SK-N-MC (cell line): Measurements from ENCODE around the gene ST6GAL1.

Source experiments
- DNase-seq: peaks from one replicate; pipeline ENCODE4 v3.0.0-alpha.2; 2011; ENCODE audit warnings: low read depth, low spot score
- H3K27ac ChIP-seq: fragments of 200-600 bp; sonication (generic); 2 replicates; pipeline ENCODE4 v1.5.1; 2016; ENCODE audit warnings: mixed run types
- H3K36me3 ChIP-seq: fragments of 200-600 bp; sonication (generic); 2 replicates; pipeline ENCODE4 v1.6.1; 2017; ENCODE audit warnings: antibody characterized with exemption, low read length, mixed read lengths; ENCODE audit not compliant: insufficient read depth
- H3K4me3 ChIP-seq: fragments of 200-600 bp; sonication (generic); 2 replicates; pipeline ENCODE4 v1.5.1; 2016
- H3K9ac ChIP-seq: fragments of 200-600 bp; sonication (generic); 2 replicates; pipeline ENCODE4 v1.8.0; 2017; ENCODE audit warnings: mixed run types, mixed read lengths; ENCODE audit not compliant: insufficient read length
- H3K9me3 ChIP-seq: fragments of 200-600 bp; sonication (generic); 2 replicates; pipeline ENCODE4 v1.6.1; 2017; ENCODE audit warnings: low read depth, mild to moderate bottlenecking, antibody characterized with exemption, low read length, moderate library complexity, mixed read lengths
- EZH2 ChIP-seq: fragments of 200-600 bp; sonication (generic); IDR thresholded peaks from one replicate; pipeline ENCODE4 v1.6.1; 2017; ENCODE audit warnings: antibody characterized with exemption
- FOXP2 ChIP-seq: optimal IDR thresholded peaks from 2 replicates; pipeline ENCODE3; 2011; ENCODE audit warnings: mild to moderate bottlenecking, moderate library complexity; ENCODE audit not compliant: insufficient read depth; ENCODE audit errors: extremely low read length, control extremely low read depth
- POLR2AphosphoS5 ChIP-seq: IDR thresholded peaks from 2 replicates; pipeline ENCODE4 v1.6.1; 2012; ENCODE audit warnings: mild to moderate bottlenecking, low read depth, low read length, borderline replicate concordance

Gene ST6GAL1

DNA sequence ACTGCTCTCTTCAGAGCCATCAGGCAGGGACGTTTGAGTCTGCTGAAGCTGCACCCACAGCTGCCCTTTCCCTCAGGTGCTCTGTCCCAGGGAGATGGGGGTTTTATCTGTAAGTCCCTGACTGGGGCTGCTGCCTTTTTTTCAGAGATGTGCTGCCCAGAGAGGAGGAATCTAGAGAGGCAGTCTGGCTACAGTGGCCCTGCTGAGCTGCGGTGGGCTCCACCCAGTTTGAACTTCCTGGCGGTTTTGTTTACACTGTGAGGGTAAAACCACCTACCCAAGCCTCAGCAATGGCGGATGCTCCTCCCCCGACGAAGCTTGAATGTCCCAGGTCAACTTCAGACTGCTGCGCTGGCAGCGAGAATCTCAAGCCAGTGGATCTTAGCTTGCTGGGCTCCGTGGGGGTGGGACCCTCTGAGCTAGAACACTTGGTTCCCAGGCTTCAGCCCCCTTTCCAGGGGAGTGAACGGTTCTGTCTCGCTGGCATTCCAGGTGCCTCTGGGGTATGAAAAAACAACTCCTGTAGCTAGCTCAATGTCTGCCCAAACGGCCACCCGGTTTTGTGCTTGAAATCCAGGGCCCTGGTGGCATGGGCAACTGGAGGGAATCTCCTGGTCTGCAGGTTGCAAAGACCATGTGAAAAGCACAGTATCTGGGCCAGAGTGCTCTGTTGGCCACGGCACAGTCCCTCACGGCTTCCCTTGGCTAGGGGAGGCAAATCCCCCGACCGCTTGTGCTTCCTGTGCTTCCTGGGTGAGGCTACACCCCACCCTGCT, 21.1 kb upstream of the ST6GAL1 start:
- TF ChIP-seq EZH2 (no peak), POLR2AphosphoS5 (no peak), FOXP2 (no peak)
- H3K9ac ChIP-seq: no peak overlapping the region
- no peak for DNase-seq

DNA sequence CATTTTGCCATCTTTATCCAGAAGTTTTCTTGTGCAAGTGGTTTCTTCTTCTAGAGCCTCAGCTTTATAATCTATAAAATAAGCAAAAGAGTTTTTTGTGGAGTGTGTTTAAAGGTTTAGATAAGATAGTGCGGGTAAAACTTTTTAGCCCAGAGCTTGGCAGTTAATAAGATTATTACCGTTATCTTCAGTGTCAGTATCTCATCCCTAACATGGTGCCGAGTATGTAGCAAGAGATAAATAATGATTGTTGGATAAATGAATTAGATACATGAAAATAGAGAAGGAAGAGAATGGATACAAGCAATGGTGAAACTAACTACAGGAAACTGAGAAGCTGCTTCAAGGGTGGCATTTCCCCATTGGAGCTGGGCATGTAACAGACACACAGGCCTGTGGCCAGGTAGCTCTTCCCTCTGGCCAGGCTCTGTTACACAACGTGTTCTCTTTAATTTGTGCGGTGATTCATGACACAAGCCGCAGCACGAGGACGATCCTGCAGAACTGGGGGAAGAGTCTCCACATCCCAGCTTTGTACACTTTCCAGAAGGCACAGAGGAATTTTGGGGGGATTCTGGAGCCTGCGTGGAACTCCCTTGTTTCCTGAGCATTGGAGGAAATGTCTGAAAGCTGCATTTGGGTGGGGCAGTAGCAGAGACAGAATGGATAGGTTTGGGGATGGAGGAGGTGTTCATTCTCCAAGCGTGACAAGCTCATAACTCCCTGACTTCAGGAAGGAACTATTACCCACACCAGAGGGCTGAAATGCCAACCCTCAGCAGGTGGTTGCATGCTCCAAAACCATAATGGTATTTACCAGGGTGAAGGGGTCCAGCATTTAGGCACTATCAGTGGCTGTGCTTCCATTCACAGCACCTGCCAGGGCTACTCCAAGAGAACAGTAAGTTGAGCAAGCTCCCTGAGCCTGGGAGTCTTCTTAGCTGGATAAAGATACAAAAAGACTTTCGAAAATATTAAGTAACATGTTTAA, 14.2 kb upstream of the ST6GAL1 start:
- H3K9ac ChIP-seq: no peak overlapping the region
- no peaks in the 10 kb centered on the region for H3K9me3 ChIP-seq
- DNase-seq: no peak
- H3K4me3 ChIP-seq: no peak overlapping the region
- no peaks in the 10 kb centered on the region for H3K36me3 ChIP-seq
- no peak overlapping the region for H3K27ac ChIP-seq
- TF ChIP-seq EZH2 (no peak), FOXP2 (no peak), POLR2AphosphoS5 (no peak)

More for the DNA sequence above, 21.1 kb upstream of the ST6GAL1 start:
- Histone ChIP-seq H3K36me3 (no peaks in the 10 kb centered on the region), H3K4me3 (no peak overlapping the region), H3K27ac (no peak overlapping the region), H3K9me3 (no peaks in the 10 kb centered on the region)

DNA sequence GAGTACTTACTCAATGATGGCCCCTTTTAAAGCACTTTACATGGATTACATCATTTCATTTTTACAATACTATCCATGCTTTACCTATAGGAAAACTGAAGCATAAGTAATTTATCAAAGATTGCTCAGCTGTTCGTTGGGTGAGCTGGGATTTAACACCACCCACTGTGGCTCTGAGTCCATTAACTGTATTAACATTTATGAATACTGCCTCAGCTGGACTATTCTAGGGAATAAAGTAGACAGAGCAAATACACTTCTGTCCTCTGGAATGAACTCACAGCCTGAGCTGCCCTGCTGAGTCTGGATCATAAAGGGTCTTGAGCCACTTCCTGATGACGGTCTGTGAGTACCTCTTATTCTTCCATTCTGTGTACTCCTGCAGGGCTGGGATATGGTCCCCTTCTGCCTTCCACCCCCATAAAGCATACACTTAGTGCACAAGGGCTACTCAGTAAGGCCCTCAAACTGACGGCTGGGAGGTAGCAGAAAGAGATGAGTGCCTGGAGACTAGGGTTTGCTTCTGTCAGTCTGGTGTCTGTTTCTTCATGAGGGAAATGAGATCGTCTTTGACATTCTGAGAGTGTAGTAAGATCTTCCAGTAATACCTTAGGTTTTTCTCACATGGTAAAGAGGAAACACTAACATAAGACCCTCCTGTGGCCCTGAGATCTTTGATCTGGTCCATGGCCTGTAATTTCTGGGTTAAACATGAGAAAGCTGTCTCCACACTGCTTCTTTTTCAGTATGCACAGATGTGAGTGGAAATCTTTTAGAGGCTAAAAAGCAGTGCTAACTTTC, 12.6 kb upstream of the ST6GAL1 start:
- H3K9ac ChIP-seq: no peak overlapping the region
- DNase-seq: no peak
- no peaks in the 10 kb centered on the region for H3K36me3 ChIP-seq
- no peak overlapping the region for H3K4me3 ChIP-seq
- H3K9me3 ChIP-seq: no peaks in the 10 kb centered on the region
- H3K27ac ChIP-seq: no peak overlapping the region
- TF ChIP-seq FOXP2 (no peak), POLR2AphosphoS5 (no peak), EZH2 (no peak)

DNA sequence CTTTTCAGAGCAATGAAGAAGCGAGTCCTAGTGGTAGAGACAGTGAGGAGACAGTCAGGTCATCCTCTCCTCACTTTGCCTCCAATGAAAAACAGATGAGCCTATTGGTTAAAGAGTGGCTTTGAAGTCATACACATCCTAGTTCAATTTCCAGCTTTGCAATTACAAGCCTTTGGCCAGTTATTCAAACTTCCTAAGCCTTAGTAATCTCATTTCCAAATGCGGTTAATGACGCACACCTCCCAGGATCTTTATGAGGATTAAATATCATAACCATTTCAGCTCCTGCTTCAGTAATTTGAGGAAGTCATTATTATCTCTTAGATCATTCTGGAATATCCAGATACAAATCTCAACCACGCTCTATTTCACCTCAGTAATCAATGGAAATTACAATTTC, 10.0 kb upstream of the ST6GAL1 start:
- TF ChIP-seq FOXP2 (no peak), POLR2AphosphoS5 (no peak), EZH2 (no peak)
- Histone ChIP-seq H3K36me3 (no peaks in the 10 kb centered on the region), H3K9ac (no peak overlapping the region), H3K27ac (no peak overlapping the region), H3K4me3 (no peak overlapping the region), H3K9me3 (no peaks in the 10 kb centered on the region)
- DNase-seq: no peak

DNA sequence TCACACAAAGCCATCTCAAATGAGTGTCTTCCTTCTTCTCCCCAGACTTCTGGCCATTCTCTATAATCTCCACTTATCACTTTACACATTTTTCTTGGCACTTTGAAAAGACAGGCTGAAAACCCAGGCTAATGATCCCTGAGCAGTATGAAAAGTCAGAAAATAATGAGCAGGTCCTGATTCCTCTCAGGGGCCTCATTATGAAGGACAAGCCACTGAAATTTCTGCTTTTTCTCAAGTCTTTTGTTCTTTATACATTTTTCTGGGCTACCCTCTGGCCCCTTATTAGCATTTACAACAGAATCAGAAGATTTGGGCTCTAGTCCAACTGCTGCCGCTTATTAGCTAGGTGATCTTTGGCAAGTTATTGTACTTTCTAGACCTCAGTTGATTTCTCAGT, 9.5 kb upstream of the ST6GAL1 start:
- TF ChIP-seq POLR2AphosphoS5 (no peak), EZH2 (no peak), FOXP2 (no peak)
- no peak overlapping the region for H3K4me3 ChIP-seq
- no peak for DNase-seq
- no peak overlapping the region for H3K27ac ChIP-seq
- no peak overlapping the region for H3K9ac ChIP-seq
- H3K9me3 ChIP-seq: no peaks in the 10 kb centered on the region
- no peaks in the 10 kb centered on the region for H3K36me3 ChIP-seq

DNA sequence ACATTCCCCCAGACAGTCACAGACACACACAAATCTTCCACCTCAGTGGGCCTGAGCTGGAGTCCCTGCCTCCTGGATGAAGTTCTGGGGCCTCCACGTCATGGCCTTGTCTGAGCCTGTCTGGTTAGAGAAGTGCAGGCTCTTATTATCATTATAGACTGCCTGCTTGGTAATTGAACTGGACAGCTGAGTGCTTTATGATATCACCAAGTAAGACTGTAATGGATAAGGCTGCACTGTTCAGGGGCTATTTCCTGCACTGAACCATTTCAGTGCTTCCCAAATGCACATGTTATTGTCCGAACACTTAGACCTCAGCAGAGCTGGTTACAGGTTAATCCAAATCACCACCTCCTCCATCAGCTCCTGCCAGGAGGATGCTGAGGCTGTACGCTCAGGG, 8.7 kb upstream of the ST6GAL1 start:
- TF ChIP-seq POLR2AphosphoS5: no peak
- no peak for TF ChIP-seq EZH2
- TF ChIP-seq FOXP2: no peak
- H3K9ac ChIP-seq: no peak overlapping the region
- H3K9me3 ChIP-seq: no peaks in the 10 kb centered on the region
- H3K27ac ChIP-seq: no peak overlapping the region
- no peaks in the 10 kb centered on the region for H3K36me3 ChIP-seq
- H3K4me3 ChIP-seq: no peak overlapping the region
- no peak for DNase-seq

DNA sequence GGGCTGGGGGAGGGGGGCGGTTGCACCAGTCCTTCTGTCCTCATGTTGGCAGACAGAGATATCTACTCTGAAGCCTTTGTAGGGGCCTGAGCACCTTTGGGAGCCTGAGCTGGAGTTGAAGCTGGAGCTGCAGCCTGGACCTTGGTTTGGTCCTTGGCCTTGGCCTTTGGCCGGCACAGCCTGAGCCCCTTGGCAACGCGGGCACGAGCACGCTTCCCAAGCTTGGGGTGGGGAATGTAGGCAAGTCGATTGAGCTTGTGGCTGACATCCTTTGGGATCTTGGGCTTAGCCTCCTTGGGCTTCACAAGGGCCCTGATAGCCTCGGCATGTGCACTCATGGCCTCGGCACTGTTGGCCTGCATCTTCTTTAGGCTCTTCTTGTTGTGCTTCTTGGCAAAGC, 8.1 kb upstream of the ST6GAL1 start:
- no peak overlapping the region for H3K4me3 ChIP-seq
- H3K9me3 ChIP-seq: no peaks in the 10 kb centered on the region
- TF ChIP-seq POLR2AphosphoS5: no peak
- TF ChIP-seq FOXP2: no peak
- TF ChIP-seq EZH2: no peak
- no peak for DNase-seq
- H3K36me3 ChIP-seq: no peaks in the 10 kb centered on the region
- no peak overlapping the region for H3K27ac ChIP-seq
- no peak overlapping the region for H3K9ac ChIP-seq

DNA sequence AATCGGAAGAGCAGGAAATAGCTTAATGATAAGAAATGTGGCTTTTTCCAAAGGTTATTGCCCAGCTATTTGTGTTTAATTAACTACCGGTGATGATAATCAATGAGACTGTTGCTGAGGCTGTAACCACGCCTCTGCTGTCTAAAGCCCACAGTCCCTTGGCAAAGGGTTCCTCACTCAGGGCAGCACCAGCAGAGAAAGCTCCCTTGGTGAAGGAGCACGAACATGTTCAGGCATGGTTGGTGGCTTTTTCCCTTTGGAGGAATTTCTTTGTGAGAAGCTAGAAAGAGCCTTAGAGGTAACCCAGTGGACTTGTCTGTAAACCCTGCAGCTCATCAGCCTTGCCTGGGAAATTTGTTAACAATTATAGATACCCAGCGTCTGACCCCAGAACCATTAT, 7.5 kb upstream of the ST6GAL1 start:
- no peak for TF ChIP-seq EZH2
- TF ChIP-seq FOXP2: no peak
- no peak for TF ChIP-seq POLR2AphosphoS5

More for the DNA sequence above, 7.5 kb upstream of the ST6GAL1 start:
- Histone ChIP-seq H3K27ac (no peak overlapping the region), H3K9me3 (no peaks in the 10 kb centered on the region), H3K4me3 (no peak overlapping the region), H3K9ac (no peak overlapping the region), H3K36me3 (no peaks in the 10 kb centered on the region)
- no peak for DNase-seq
